Stimulated activated CD4-positive, alpha-beta T cell treated with anti-CD3 and anti-CD28 coated beads, Interleukin-4, amount 100 ng/mL, for 4 hours (primary cell): Measurements from ENCODE around the gene FAM234A.
A peak's percentile ranks its signal among the peaks of the same experiment; 100 is the strongest.
"Not testable (repeated sequence)": the region's sequence is repeated elsewhere in the genome, so short reads cannot be mapped to it uniquely, and the experiment has no call there.

ENCODE experiments used
- DNase-seq, 2 experiments: peaks; one replicate each; pipeline ENCODE4 v3.0.0-alpha.2; 2020

FAM234A gene

GRCh38 chr16:239948-240277, 5.3 kb downstream of the FAM234A start:
- no peak for DNase-seq

- DNase-seq, result no peak
Observed at GRCh38 chr16:240559-240958, 5.9 kb downstream of the FAM234A start.

GRCh38 chr16:242281-242680, 7.7 kb downstream of the FAM234A start:
- no peak for DNase-seq

- no peak for DNase-seq
Observed at GRCh38 chr16:243348-243747, 8.7 kb downstream of the FAM234A start.

GRCh38 chr16:245105-245504, 10.5 kb downstream of the FAM234A start:
- DNase-seq, result no peak

- DNase-seq, result no peak
Observed at GRCh38 chr16:247027-247426, 12.4 kb downstream of the FAM234A start.

GRCh38 chr16:249431-249830, 14.8 kb downstream of the FAM234A start:
- DNase-seq, result no peak

GRCh38 chr16:252366-253337, 18.0 kb downstream of the FAM234A start:
- peak in 1 of 2 experiments; percentile 12 for DNase-seq

GRCh38 chr16:253833-254232, 19.2 kb downstream of the FAM234A start:
- peak in 1 of 2 experiments; percentile 19 for DNase-seq

GRCh38 chr16:254461-254860, 19.8 kb downstream of the FAM234A start:
- DNase-seq, result no peak

GRCh38 chr16:255183-255582, 20.6 kb downstream of the FAM234A start:
- no peak for DNase-seq

GRCh38 chr16:258091-258490, 23.5 kb downstream of the FAM234A start:
- DNase-seq, result not testable (repeated sequence)

- no peak for DNase-seq
Observed at GRCh38 chr16:259226-259625, 24.6 kb downstream of the FAM234A start.

GRCh38 chr16:259814-260253, 25.2 kb downstream of the FAM234A start:
- no peak for DNase-seq

GRCh38 chr16:260326-260725, 25.7 kb downstream of the FAM234A start:
- no peak for DNase-seq

GRCh38 chr16:261031-261691, 26.5 kb downstream of the FAM234A start:
- no peak for DNase-seq

- DNase-seq, result no peak
Observed at GRCh38 chr16:262121-262745, 27.6 kb downstream of the FAM234A start.

- DNase-seq, result no peak
Observed at GRCh38 chr16:263182-263774, 28.7 kb downstream of the FAM234A start.

GRCh38 chr16:263944-264343, 29.3 kb downstream of the FAM234A start:
- DNase-seq, result no peak

GRCh38 chr16:264440-264951, 29.9 kb downstream of the FAM234A start:
- DNase-seq, result no peak

GRCh38 chr16:265002-265529, 30.4 kb downstream of the FAM234A start:
- DNase-seq, result no peak

- DNase-seq, result no peak
Observed at GRCh38 chr16:265711-266110, 31.1 kb downstream of the FAM234A start.
